Body of pancreas (tissue), 4 donors: Measurements from ENCODE around the gene SCN7A.

ENCODE experiments used
- CTCF ChIP-seq, 7 experiments: fragments of 450-650 bp in 4 of 7; fragments of 200-600 bp in 3 of 7; sonication (generic) in 3 of 7; IDR thresholded peaks; one replicate each; pipeline ENCODE4 v1.5.1; 2016 to 2019; ENCODE audit warnings: antibody characterized with exemption in 7 of 7
- POLR2A ChIP-seq, 3 donors: fragments of 450-650 bp; IDR thresholded peaks; one replicate each; pipeline ENCODE4 v1.6.1; 2016; ENCODE audit warnings: antibody characterized with exemption in 3 of 3, mild to moderate bottlenecking in 2 of 3

DNA sequence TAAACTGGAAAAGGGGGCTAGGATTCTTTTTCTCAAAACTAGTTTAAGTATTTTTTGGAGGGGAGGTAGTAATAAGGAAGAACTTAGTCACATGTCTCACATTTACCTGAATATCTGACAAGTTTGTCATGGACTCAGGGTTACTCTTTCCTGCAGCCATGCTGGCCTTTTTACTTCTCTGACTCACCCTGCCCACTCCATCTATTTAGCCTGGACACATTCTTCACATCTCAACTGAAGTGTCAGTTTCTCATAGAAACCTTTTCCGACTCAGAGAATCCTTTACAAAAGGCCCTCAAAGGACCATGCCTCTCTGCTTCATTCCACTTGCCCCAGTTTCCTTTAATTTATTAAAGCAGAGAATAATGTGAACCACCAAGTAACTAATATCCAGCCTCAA, 42.6 kb downstream of the SCN7A start:
- TF ChIP-seq CTCF (IDR thresholded peaks at IDR 0.05) (no peak), POLR2A (IDR thresholded peaks at IDR 0.05) (no peak)
